Measurements from ENCODE around the gene PRDM8.

GRCh38 chr4:80198441-80198837, 1.1 kb downstream of the PRDM8 start:
- TF ChIP-seq ZFP37 (tag by site-specific recombination; IDR thresholded peaks at IDR 0.05) (no peak), ZNF580 (tag by site-specific recombination; IDR thresholded peaks at IDR 0.05) (no peak), IKZF3 (tag by site-specific recombination; IDR thresholded peaks at IDR 0.05) (no peak), ZNF274 (IDR thresholded peaks at IDR 0.05; ENCODE audit: low read length) (no peak), ZNF274 (tag by site-specific recombination; IDR thresholded peaks at IDR 0.05; ENCODE audit: borderline replicate concordance) (no peak), ZNF777 (tag by site-specific recombination; IDR thresholded peaks at IDR 0.05; ENCODE audit: borderline replicate concordance) (no peak), ZIC2 (tag by site-specific recombination; IDR thresholded peaks at IDR 0.05) (no peak), ZNF133 (tag by site-specific recombination; IDR thresholded peaks at IDR 0.05) (no peak), ZNF670 (tag by site-specific recombination; IDR thresholded peaks at IDR 0.05; ENCODE audit: low read depth) (no peak)
- TF ChIP-seq, protein P1, sequence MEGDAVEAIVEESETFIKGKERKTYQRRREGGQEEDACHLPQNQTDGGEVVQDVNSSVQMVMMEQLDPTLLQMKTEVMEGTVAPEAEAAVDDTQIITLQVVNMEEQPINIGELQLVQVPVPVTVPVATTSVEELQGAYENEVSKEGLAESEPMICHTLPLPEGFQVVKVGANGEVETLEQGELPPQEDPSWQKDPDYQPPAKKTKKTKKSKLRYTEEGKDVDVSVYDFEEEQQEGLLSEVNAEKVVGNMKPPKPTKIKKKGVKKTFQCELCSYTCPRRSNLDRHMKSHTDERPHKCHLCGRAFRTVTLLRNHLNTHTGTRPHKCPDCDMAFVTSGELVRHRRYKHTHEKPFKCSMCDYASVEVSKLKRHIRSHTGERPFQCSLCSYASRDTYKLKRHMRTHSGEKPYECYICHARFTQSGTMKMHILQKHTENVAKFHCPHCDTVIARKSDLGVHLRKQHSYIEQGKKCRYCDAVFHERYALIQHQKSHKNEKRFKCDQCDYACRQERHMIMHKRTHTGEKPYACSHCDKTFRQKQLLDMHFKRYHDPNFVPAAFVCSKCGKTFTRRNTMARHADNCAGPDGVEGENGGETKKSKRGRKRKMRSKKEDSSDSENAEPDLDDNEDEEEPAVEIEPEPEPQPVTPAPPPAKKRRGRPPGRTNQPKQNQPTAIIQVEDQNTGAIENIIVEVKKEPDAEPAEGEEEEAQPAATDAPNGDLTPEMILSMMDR (tag by site-specific recombination; IDR thresholded peaks at IDR 0.05): no peak
- TF ChIP-seq, protein P2, sequence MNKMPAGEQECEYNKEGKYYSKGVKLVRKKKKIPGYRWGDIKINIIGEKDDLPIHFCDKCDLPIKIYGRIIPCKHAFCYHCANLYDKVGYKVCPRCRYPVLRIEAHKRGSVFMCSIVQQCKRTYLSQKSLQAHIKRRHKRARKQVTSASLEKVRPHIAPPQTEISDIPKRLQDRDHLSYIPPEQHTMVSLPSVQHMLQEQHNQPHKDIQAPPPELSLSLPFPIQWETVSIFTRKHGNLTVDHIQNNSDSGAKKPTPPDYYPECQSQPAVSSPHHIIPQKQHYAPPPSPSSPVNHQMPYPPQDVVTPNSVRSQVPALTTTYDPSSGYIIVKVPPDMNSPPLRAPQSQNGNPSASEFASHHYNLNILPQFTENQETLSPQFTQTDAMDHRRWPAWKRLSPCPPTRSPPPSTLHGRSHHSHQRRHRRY (tag by site-specific recombination; IDR thresholded peaks at IDR 0.05): no peak
- TF ChIP-seq, protein P3, sequence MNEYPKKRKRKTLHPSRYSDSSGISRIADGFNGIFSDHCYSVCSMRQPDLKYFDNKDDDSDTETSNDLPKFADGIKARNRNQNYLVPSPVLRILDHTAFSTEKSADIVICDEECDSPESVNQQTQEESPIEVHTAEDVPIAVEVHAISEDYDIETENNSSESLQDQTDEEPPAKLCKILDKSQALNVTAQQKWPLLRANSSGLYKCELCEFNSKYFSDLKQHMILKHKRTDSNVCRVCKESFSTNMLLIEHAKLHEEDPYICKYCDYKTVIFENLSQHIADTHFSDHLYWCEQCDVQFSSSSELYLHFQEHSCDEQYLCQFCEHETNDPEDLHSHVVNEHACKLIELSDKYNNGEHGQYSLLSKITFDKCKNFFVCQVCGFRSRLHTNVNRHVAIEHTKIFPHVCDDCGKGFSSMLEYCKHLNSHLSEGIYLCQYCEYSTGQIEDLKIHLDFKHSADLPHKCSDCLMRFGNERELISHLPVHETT (tag by site-specific recombination; IDR thresholded peaks at IDR 0.05): no peak
- TF ChIP-seq, protein P4, sequence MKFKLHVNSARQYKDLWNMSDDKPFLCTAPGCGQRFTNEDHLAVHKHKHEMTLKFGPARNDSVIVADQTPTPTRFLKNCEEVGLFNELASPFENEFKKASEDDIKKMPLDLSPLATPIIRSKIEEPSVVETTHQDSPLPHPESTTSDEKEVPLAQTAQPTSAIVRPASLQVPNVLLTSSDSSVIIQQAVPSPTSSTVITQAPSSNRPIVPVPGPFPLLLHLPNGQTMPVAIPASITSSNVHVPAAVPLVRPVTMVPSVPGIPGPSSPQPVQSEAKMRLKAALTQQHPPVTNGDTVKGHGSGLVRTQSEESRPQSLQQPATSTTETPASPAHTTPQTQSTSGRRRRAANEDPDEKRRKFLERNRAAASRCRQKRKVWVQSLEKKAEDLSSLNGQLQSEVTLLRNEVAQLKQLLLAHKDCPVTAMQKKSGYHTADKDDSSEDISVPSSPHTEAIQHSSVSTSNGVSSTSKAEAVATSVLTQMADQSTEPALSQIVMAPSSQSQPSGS (tag by site-specific recombination; IDR thresholded peaks at IDR 0.05; ENCODE audit: low read depth): no peak
